Brain pericyte (primary cell): ENCODE results near the gene ZNF616.
"Not testable (repeated sequence)": the region's sequence is repeated elsewhere in the genome, so short reads cannot be mapped to it uniquely, and the experiment has no call there.

ENCODE experiments used
- DNase-seq: peaks from one replicate; pipeline ENCODE4 v3.0.0-alpha.2; 2012; ENCODE audit warnings: low read depth, low spot score

Gene ZNF616

GRCh38 chr19:52110780-52111179, 29.0 kb downstream of the ZNF616 start:
- DNase-seq = no peak

- DNase-seq = no peak
Observed at GRCh38 chr19:52102782-52103181, 37.0 kb downstream of the ZNF616 start.

GRCh38 chr19:52101866-52102562, 37.7 kb downstream of the ZNF616 start:
- DNase-seq = no peak

DNA sequence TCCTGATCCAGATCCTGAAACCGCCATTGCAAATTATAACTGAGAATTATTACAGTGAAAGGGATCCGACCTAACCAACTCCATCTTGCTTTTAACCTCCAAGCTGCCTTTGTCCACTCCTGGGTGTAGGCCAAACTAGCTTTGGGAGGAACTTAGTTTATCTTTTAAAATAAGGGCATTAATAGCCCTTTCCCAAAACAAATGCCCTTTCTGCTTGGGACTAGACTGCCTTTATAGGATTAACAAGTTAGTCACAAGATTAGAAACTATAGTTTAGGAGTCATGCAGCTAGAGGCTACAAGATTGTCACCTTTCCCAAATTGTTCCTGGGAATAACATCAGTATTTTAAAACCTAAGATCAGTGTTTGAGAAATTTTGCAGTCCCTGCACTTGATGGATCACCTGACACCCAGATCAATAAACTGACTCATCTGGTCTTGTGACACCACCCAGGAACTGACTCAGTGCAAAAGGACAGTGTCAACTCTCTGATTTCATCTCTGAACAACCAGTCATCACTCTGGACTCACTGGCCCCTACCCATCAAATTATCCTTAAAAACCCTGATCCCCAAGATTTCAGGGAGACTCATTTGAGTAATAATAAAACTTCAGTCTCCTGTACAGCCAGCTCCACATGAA, 40.1 kb downstream of the ZNF616 start:
- no peak for DNase-seq

DNA sequence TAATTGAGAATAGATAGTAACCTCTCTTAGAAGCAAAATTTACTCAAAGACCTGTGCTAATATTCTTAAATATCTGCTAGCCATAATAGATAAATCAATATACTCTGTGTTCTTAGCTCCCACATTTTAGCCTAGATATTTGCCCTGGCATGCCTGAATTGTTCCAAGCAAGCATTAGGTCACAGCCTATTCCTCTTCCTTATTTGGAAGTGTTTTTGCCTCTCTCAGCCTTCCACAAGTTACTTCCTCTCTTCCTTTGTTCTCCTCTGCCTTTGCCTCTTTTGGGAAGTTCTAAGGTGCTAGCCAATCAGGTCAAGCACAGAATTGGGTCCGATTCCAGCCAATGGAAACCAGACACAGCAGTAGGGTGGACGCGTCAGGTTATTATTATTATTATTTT, 43.3 kb downstream of the ZNF616 start:
- DNase-seq = not testable (repeated sequence)

DNA sequence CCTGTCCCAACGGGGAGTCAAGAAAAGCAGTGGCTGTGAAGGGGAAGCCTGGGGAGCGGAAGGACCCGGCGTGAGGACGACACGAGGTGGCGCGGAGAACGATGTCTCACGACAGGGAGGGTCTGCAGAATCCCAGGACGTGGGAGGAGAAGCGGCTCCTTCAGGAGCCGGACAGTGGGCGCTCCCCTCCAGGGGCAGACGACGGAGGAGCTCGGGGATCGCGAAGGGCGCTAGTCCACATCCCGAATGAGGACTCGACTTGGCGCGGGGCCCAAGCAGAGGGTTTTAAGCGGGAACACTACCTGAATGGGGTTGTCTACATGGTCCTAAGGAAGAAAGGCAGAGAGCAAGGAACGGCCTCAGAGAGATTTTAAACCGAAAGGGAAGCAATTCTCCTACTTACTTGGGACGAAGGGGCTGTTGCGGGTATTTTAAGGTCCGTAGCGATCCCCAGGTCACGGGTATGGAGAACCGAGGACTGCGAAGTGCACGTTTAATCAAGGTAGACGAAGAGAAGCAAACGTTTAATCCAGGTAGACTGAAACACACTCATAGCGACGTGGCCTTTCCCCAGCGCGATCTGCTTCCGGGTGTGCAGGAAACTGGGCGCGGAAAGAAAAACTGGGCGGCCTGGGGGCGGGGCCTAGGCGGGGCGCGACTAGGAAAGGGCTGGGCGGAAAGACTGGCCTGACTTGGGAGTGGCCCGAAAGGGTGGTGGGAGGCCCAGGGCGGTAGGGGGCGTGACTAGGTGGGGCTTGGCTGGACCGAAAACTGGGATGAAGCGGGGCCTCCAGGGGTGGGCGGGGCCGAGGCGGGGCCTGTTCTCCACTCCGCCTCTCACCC, 44.3 kb downstream of the ZNF616 start, which contains the start of gene ZNF841:
Gene ZNF841, minus strand, starts transcription at position 594 of the 843 bp plus-strand sequence. CDS start 10,964 bp downstream, outside the sequence.
- DNase-seq = peak; percentile 69

DNA sequence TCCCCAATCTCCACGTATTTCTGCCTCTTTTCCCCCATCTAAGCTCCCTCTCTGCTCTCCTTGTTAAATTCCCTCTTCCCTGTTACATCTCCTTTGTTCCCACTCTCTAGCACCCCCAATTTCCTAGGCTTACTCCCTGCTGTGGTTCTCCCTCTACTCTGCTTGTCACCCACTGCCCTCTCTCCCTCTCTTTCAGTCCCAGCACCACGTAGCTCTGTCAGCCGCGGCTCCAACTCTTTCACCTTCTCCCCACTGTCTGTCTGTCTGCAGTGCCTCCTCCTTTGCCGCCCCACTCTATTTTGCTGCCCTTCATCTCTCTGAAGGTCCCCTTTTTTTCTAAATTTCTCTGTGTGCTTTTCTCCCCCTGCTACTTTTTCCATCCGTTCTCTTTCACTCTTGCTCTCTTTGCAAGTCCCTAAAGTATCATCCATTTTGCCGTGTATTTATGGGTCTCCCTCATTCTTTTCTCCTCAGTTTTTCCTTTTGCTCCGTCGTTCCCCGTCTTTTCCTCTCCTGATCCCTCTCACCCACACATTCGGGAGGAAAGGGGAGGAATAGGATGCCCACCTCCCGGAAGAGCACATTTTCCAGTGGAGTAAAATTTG, 45.1 kb downstream of the ZNF616 start:
- no peak for DNase-seq

DNA sequence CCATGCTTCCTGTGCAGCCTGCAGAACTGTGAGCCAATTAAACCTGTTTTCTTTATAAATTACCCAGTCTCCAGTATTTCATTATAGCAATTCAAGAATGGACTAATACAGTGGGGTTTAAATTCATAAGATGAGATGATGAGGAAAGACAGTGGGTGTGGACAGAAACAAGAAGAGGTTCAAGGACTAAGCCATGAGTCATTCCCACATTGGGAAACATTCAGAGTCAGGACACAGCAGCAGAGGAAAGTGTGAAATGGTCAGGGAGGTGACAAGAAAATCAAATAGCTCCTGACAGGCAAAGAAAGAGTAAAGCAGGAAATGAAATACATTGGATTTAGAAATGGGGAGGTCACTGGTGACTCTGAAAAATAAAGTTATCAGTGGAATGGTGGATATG, 53.3 kb downstream of the ZNF616 start:
- DNase-seq = no peak

GRCh38 chr19:52070496-52070895, 69.2 kb downstream of the ZNF616 start:
- DNase-seq = no peak

GRCh38 chr19:52069653-52070052, 70.1 kb downstream of the ZNF616 start:
- DNase-seq = no peak

GRCh38 chr19:52066258-52066863, 73.4 kb downstream of the ZNF616 start:
- no peak for DNase-seq

GRCh38 chr19:52065399-52065798, 74.3 kb downstream of the ZNF616 start:
- no peak for DNase-seq
